Measurements from ENCODE around the gene ADORA2A.

Gene ADORA2A

GRCh38 chr22:24424901-24425775 is 2.3 kb upstream of the ADORA2A start:
- TF ChIP-seq TEAD4 (IDR thresholded peaks at IDR 0.05) = no peak
- no peak for TF ChIP-seq NFIC (IDR thresholded peaks at IDR 0.05)
- TF ChIP-seq RAD21 (IDR thresholded peaks at IDR 0.05; ENCODE audit: low read depth) = no peak

- TF ChIP-seq ZBTB7A (IDR thresholded peaks at IDR 0.05; ENCODE audit: low read depth) (no peak), REST (IDR thresholded peaks at IDR 0.05; ENCODE audit: low read depth) (no peak), EP300 (IDR thresholded peaks at IDR 0.05; ENCODE audit: borderline replicate concordance) (no peak), NFIC (IDR thresholded peaks at IDR 0.05) (no peak), EGR1 (IDR thresholded peaks at IDR 0.05) (no peak)
These were observed 963 bp upstream of the ADORA2A start for GRCh38 chr22:24426436-24426835.

GRCh38 chr22:24426851-24427499 is 424 bp upstream of the ADORA2A start:
- no peak for TF ChIP-seq TAF1 (IDR thresholded peaks at IDR 0.05; ENCODE audit: low read depth)
- TF ChIP-seq USF1 (IDR thresholded peaks at IDR 0.05) = no peak
- no peak for TF ChIP-seq RAD21 (IDR thresholded peaks at IDR 0.05; ENCODE audit: low read depth)
- no peak for TF ChIP-seq NFIC (IDR thresholded peaks at IDR 0.05)
- no peak for TF ChIP-seq EP300 (IDR thresholded peaks at IDR 0.05; ENCODE audit: borderline replicate concordance)
- TF ChIP-seq ZBTB7A (IDR thresholded peaks at IDR 0.05; ENCODE audit: low read depth) = no peak
- no peak for TF ChIP-seq EGR1 (IDR thresholded peaks at IDR 0.05)
- no peak for TF ChIP-seq TEAD4 (IDR thresholded peaks at IDR 0.05)
- TF ChIP-seq TCF12 (IDR thresholded peaks at IDR 0.05; ENCODE audit: low read depth) = no peak
- TF ChIP-seq CREB1 (IDR thresholded peaks at IDR 0.05; ENCODE audit: low read depth) = no peak
- TF ChIP-seq FOXM1 (IDR thresholded peaks at IDR 0.05; ENCODE audit: borderline replicate concordance, low read depth) = no peak

GRCh38 chr22:24428751-24429410 is 1.5 kb downstream of the ADORA2A start:
- no peak for TF ChIP-seq MAX (IDR thresholded peaks at IDR 0.05)
- no peak for TF ChIP-seq EP300 (IDR thresholded peaks at IDR 0.05; ENCODE audit: borderline replicate concordance)
- no peak for TF ChIP-seq EGR1 (IDR thresholded peaks at IDR 0.05)
- TF ChIP-seq TAF1 (IDR thresholded peaks at IDR 0.05; ENCODE audit: low read depth) = no peak
- TF ChIP-seq CREB1 (IDR thresholded peaks at IDR 0.05; ENCODE audit: low read depth) = no peak
- no peak for TF ChIP-seq TCF12 (IDR thresholded peaks at IDR 0.05; ENCODE audit: low read depth)
- TF ChIP-seq TEAD4 (IDR thresholded peaks at IDR 0.05) = no peak

- TF ChIP-seq MAX (IDR thresholded peaks at IDR 0.05) = no peak
- TF ChIP-seq CREB1 (IDR thresholded peaks at IDR 0.05; ENCODE audit: low read depth) = no peak
- TF ChIP-seq TEAD4 (IDR thresholded peaks at IDR 0.05) = no peak
- TF ChIP-seq RAD21 (IDR thresholded peaks at IDR 0.05; ENCODE audit: low read depth) = no peak
- TF ChIP-seq NFIC (IDR thresholded peaks at IDR 0.05) = 0 out of 2 replicates have a peak, but pooled peaks have one; percentile 22
These were observed 2.3 kb downstream of the ADORA2A start for GRCh38 chr22:24429411-24430365.

- no peak for TF ChIP-seq CREB1 (IDR thresholded peaks at IDR 0.05; ENCODE audit: low read depth)
- no peak for TF ChIP-seq NFIC (IDR thresholded peaks at IDR 0.05)
- no peak for TF ChIP-seq CEBPB (IDR thresholded peaks at IDR 0.05)
- no peak for TF ChIP-seq EP300 (IDR thresholded peaks at IDR 0.05; ENCODE audit: borderline replicate concordance)
- TF ChIP-seq RAD21 (IDR thresholded peaks at IDR 0.05; ENCODE audit: low read depth) = no peak
- TF ChIP-seq REST (IDR thresholded peaks at IDR 0.05; ENCODE audit: low read depth) = no peak
- no peak for TF ChIP-seq MAX (IDR thresholded peaks at IDR 0.05)
- no peak for TF ChIP-seq YY1 (IDR thresholded peaks at IDR 0.05; ENCODE audit: low read depth)
- no peak for TF ChIP-seq TCF12 (IDR thresholded peaks at IDR 0.05; ENCODE audit: low read depth)
- TF ChIP-seq EGR1 (IDR thresholded peaks at IDR 0.05) = no peak
- no peak for TF ChIP-seq USF1 (IDR thresholded peaks at IDR 0.05)
- TF ChIP-seq FOXM1 (IDR thresholded peaks at IDR 0.05; ENCODE audit: borderline replicate concordance, low read depth) = no peak
- no peak for TF ChIP-seq TAF1 (IDR thresholded peaks at IDR 0.05; ENCODE audit: low read depth)
- TF ChIP-seq TEAD4 (IDR thresholded peaks at IDR 0.05) = no peak
- no peak for TF ChIP-seq ZBTB7A (IDR thresholded peaks at IDR 0.05; ENCODE audit: low read depth)
These were observed 3.3 kb downstream of the ADORA2A start for GRCh38 chr22:24430431-24431308.
